Kidney (tissue), 14 donors: ENCODE data around the gene PTF1A. TPM values are rescaled to one million over a fixed set of nuclear protein-coding genes. Genes with fewer than 3 reads are reported as not detected.

Experiments used
- DNase-seq, 5 donors: peaks; one replicate each; pipeline ENCODE4 v3.0.0-alpha.2; 2013 to 2020
- FAIRE-seq: peaks from 2 replicates; lab custom pipeline; 2012; peaks lifted over from hg19 to GRCh38; lab: Jason Lieb, UNC
- H3K27ac ChIP-seq, 2 donors: one replicate each; pipeline ENCODE4 v1.7.0; 2013; ENCODE audit warnings: low read depth in 2 of 2, low read length in 2 of 2, inconsistent platforms in 1 of 2
- H3K27me3 ChIP-seq: one replicate; pipeline ENCODE4 v1.7.1; 2013; ENCODE audit warnings: low read length, inconsistent platforms; ENCODE audit not compliant: control insufficient read depth, insufficient read depth
- H3K36me3 ChIP-seq, 3 donors: one replicate each; pipeline versions ENCODE4 v1.7.0 to v1.7.1; 2013; ENCODE audit warnings: low read length in 3 of 3, control low read depth in 1 of 3, inconsistent platforms in 1 of 3; ENCODE audit not compliant: insufficient read depth in 3 of 3, control insufficient read depth in 2 of 3
- H3K4me1 ChIP-seq, 3 donors: one replicate each; pipeline versions ENCODE4 v1.7.0 to v1.7.1; 2013; ENCODE audit warnings: low read length in 3 of 3, inconsistent platforms in 1 of 3, low read depth in 1 of 3; ENCODE audit not compliant: control insufficient read depth in 2 of 3, insufficient read depth in 2 of 3
- H3K4me3 ChIP-seq, 3 donors: one replicate each; pipeline versions ENCODE4 v1.7.0 to v1.8.1; 2013; ENCODE audit warnings: low read length in 3 of 3, control low read depth in 1 of 3, inconsistent platforms in 1 of 3
- H3K9ac ChIP-seq, 3 donors: one replicate each; pipeline versions ENCODE4 v1.7.0 to v1.7.1; 2013; ENCODE audit warnings: low read length in 3 of 3, control low read depth in 1 of 3, inconsistent platforms in 1 of 3
- H3K9me3 ChIP-seq, 3 donors: one replicate each; pipeline versions ENCODE4 v1.7.0 to v1.7.1; 2013; ENCODE audit warnings: low read length in 3 of 3, control low read depth in 1 of 3, inconsistent platforms in 1 of 3; ENCODE audit not compliant: control insufficient read depth in 2 of 3, insufficient read depth in 1 of 3
- intact Hi-C: fragments of 100-400 bp; cut with DNase I; formaldehyde crosslinking; loops from one replicate; pipeline ENCODE4 v1.11.1; 2022
- polyA plus RNA-seq: library from polyadenylated mRNA; stranded (reverse); fragments of 350-450 nt; fragmentation: Illumina TruSeq; extraction: RNeasy Lipid Tissue Mini Kit (QIAGEN cat#74804); gene quantifications from one replicate; pipeline ENCODE4 v1.2.3, GENCODE V29; 2014; ENCODE audit warnings: low read depth, low replicate concordance; ENCODE audit not compliant: insufficient read depth
- total RNA-seq: library from RNA; stranded (reverse); fragmentation: NEBNext Ultra II Directional; extraction: Animal tissue kit (Norgen Biotek cat#: 25700); gene quantifications from one replicate; pipeline ENCODE4 v1.2.1, GENCODE V29; 2021
- TF ChIP-seq, protein P1 (sequence below): IDR thresholded peaks from 3 replicates; pipeline ENCODE4 v1.5.1; 2012; ENCODE audit warnings: mild to moderate bottlenecking, moderate library complexity, borderline replicate concordance; ENCODE audit not compliant: insufficient read depth; ENCODE audit errors: extremely low read depth
- donor health status: control.
- donor health status: control.
- donor health status: control.
- donor health status: control.
- donor health status: control.
- donor health status: DM: yes; HTN: yes; CAD: no.
- donor health status: Normal renal cell carcinoma (clear cell type).

PTF1A gene
- total and polyA plus RNA-seq, 2 donors from 2014 or later, result not detected

- no peak overlapping the region for H3K9ac ChIP-seq
- H3K4me1 ChIP-seq, result no peaks in the 10 kb centered on the region
- intact Hi-C loops, result no loop called here
- H3K36me3 ChIP-seq, result no peaks in the 10 kb centered on the region
- no peak overlapping the region for H3K4me3 ChIP-seq
- H3K9me3 ChIP-seq, result no peaks in the 10 kb centered on the region
- peaks cover 55% of the 10 kb centered on the region for H3K27me3 ChIP-seq
- TF ChIP-seq, protein P1, sequence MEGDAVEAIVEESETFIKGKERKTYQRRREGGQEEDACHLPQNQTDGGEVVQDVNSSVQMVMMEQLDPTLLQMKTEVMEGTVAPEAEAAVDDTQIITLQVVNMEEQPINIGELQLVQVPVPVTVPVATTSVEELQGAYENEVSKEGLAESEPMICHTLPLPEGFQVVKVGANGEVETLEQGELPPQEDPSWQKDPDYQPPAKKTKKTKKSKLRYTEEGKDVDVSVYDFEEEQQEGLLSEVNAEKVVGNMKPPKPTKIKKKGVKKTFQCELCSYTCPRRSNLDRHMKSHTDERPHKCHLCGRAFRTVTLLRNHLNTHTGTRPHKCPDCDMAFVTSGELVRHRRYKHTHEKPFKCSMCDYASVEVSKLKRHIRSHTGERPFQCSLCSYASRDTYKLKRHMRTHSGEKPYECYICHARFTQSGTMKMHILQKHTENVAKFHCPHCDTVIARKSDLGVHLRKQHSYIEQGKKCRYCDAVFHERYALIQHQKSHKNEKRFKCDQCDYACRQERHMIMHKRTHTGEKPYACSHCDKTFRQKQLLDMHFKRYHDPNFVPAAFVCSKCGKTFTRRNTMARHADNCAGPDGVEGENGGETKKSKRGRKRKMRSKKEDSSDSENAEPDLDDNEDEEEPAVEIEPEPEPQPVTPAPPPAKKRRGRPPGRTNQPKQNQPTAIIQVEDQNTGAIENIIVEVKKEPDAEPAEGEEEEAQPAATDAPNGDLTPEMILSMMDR, result no peak
- H3K27ac ChIP-seq, result no peak overlapping the region
- DNase-seq (no peak), FAIRE-seq (no peak)
Observed at GRCh38 chr10:23195846-23196600, 3.9 kb downstream of the PTF1A start.

- TF ChIP-seq, protein P1, result no peak
- Histone ChIP-seq H3K36me3 (no peaks in the 10 kb centered on the region), H3K27me3 (peaks cover 61% of the 10 kb centered on the region), H3K9me3 (no peaks in the 10 kb centered on the region), H3K4me3 (no peak overlapping the region), H3K27ac (no peak overlapping the region), H3K9ac (no peak overlapping the region), H3K4me1 (no peaks in the 10 kb centered on the region)
- intact Hi-C loops, result no loop called here
- DNase-seq (no peak), FAIRE-seq (no peak)
Observed at GRCh38 chr10:23196915-23197314, 4.8 kb downstream of the PTF1A start.

GRCh38 chr10:23197416-23197861 lies 5.3 kb downstream of the PTF1A start:
- Histone ChIP-seq H3K4me3 (no peak overlapping the region), H3K9ac (no peak overlapping the region), H3K4me1 (no peaks in the 10 kb centered on the region), H3K27ac (no peak overlapping the region), H3K36me3 (no peaks in the 10 kb centered on the region), H3K9me3 (no peaks in the 10 kb centered on the region), H3K27me3 (peaks cover 64% of the 10 kb centered on the region)
- FAIRE-seq (no peak), DNase-seq (no peak)
- TF ChIP-seq, protein P1, result no peak
- intact Hi-C loops, result no loop called here
